Immature natural killer cell (primary cell): ENCODE measurements around the gene RCOR1. TPM values are rescaled to one million over a fixed set of nuclear protein-coding genes. Genes with fewer than 3 reads are reported as not detected.

ENCODE experiments used
- DNase-seq, 3 donors: peaks; one replicate each; pipeline ENCODE4 v3.0.0; 2022; ENCODE audit warnings: mixed read lengths in 1 of 3
- H3K27ac Mint-ChIP-seq, 6 donors: one replicate each; pipeline ENCODE4 v1.8.0; 2020; ENCODE audit warnings: mixed read lengths in 6 of 6, mild to moderate bottlenecking in 5 of 6, inconsistent platforms in 4 of 6, moderate library complexity in 3 of 6
- H3K27me3 Mint-ChIP-seq, 3 donors: one replicate each; pipeline ENCODE4 v1.8.0; 2020 to 2021; ENCODE audit warnings: low read depth in 3 of 3, mild to moderate bottlenecking in 3 of 3, mixed read lengths in 3 of 3, moderate library complexity in 3 of 3, inconsistent platforms in 1 of 3
- H3K36me3 Mint-ChIP-seq, 3 donors: one replicate each; pipeline ENCODE4 v1.8.0; 2020; ENCODE audit warnings: mixed read lengths in 3 of 3, inconsistent platforms in 2 of 3, mild to moderate bottlenecking in 2 of 3
- H3K4me1 Mint-ChIP-seq, 2 donors: one replicate each; pipeline ENCODE4 v1.8.0; 2020; ENCODE audit warnings: inconsistent platforms in 2 of 2, mild to moderate bottlenecking in 2 of 2, mixed read lengths in 2 of 2, moderate library complexity in 1 of 2
- H3K4me3 Mint-ChIP-seq, 5 donors: one replicate each; pipeline ENCODE4 v1.8.0; 2020; ENCODE audit warnings: mild to moderate bottlenecking in 5 of 5, mixed read lengths in 5 of 5, inconsistent platforms in 3 of 5, moderate library complexity in 3 of 5
- H3K9me3 Mint-ChIP-seq, 6 donors: one replicate each; pipeline ENCODE4 v1.8.0; 2020; ENCODE audit warnings: mild to moderate bottlenecking in 6 of 6, mixed read lengths in 6 of 6, inconsistent platforms in 4 of 6, moderate library complexity in 3 of 6
- polyA plus RNA-seq, 3 donors: library from polyadenylated mRNA; unstranded; fragments of 300-500 nt; fragmentation: Illumina TruSeq; gene quantifications; one replicate each; pipeline ENCODE4 v1.2.3, GENCODE V29; 2021

Gene RCOR1
- polyA plus RNA-seq, 3 donors from 2014 or later, result 0.23 to 0.63 (median 0.24) TPM

DNA sequence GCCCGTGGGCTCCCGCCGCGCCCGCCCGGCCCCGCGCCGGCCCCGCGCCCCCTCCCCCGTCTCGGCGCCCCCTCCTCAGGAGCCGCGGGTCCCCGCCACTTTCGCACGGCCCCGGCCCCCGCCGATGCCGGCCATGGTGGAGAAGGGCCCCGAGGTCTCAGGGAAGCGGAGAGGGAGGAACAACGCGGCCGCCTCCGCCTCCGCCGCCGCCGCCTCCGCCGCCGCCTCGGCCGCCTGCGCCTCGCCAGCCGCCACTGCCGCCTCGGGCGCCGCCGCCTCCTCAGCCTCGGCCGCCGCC is 263 bp downstream of the RCOR1 start:
- Mint-ChIP-seq H3K27ac (no peak overlapping the region), H3K27me3 (peaks cover 9 to 19% (median 15%) of the 10 kb centered on the region in 3 donors), H3K9me3 (no peaks in the 10 kb centered on the region), H3K36me3 (no peaks in the 10 kb centered on the region), H3K4me1 (peaks cover 18 to 19% of the 10 kb centered on the region in 2 donors), H3K4me3 (peak overlapping the region in 4 of 5 donors; percentile 27 to 96 (median 83))
- no peak for DNase-seq

- H3K4me3 Mint-ChIP-seq, result peak overlapping the region; percentile 79 to 88 (median 81)
- DNase-seq, result peak; percentile 59 to 62 (median 61)
- H3K9me3 Mint-ChIP-seq, result no peaks in the 10 kb centered on the region
- peaks cover 9 to 19% (median 15%) of the 10 kb centered on the region in 3 donors for H3K27me3 Mint-ChIP-seq
- peak overlapping the region; percentile 57 to 87 (median 74) for H3K27ac Mint-ChIP-seq
- no peaks in the 10 kb centered on the region for H3K36me3 Mint-ChIP-seq
- peaks cover 18 to 19% of the 10 kb centered on the region in 2 donors for H3K4me1 Mint-ChIP-seq
Measured at GRCh38 chr14:102593061-102593824, 794 bp downstream of the RCOR1 start.

- no peaks in the 10 kb centered on the region for H3K9me3 Mint-ChIP-seq
- H3K4me3 Mint-ChIP-seq, result peak overlapping the region; percentile 79 to 88 (median 81)
- H3K36me3 Mint-ChIP-seq, result no peaks in the 10 kb centered on the region
- DNase-seq, result no peak
- H3K27ac Mint-ChIP-seq, result peak overlapping the region; percentile 57 to 87 (median 74)
- peaks cover 9 to 19% (median 15%) of the 10 kb centered on the region in 3 donors for H3K27me3 Mint-ChIP-seq
- H3K4me1 Mint-ChIP-seq, result peaks cover 18 to 19% of the 10 kb centered on the region in 2 donors
Measured at GRCh38 chr14:102593825-102594137, 1.3 kb downstream of the RCOR1 start.

GRCh38 chr14:102594514-102595175 is 2.2 kb downstream of the RCOR1 start:
- Mint-ChIP-seq H3K4me3 (peak overlapping the region; percentile 79 to 88 (median 81)), H3K36me3 (no peaks in the 10 kb centered on the region), H3K27me3 (peaks cover 11 to 19% (median 15%) of the 10 kb centered on the region in 3 donors), H3K9me3 (no peaks in the 10 kb centered on the region), H3K27ac (peak overlapping the region; percentile 71 to 85 (median 78)), H3K4me1 (peaks cover 19 to 21% of the 10 kb centered on the region in 2 donors)
- peak; percentile 49 to 53 (median 53) for DNase-seq

DNA sequence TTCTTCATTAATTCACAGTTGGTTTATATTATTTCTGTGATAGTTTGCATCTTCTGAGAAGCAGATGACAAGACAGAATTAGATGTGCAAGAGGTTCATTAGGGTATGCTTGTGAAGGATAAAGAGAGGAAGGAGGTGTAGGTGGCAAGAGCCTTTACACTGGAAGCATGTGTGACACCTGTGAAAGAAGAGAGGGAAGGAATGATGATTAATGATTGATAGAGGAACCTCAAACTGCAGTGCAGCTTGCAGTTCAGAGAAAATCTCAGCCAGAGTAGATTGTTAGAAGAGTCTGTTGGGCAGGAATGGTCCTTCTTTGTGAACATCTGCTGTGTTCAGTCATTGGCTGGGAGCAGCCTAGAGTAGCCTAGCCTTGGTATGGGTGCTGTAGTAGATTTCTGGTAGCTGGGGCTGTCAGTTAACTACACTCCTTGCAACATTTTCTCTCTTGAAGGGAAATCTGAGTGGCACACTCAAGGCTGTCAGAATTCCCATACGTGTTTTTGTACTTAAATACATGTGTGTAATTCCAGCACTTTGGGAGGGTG is 9.0 kb downstream of the RCOR1 start:
- Mint-ChIP-seq H3K27ac (peak overlapping the region in 1 of 6 donors; percentile 59), H3K4me3 (no peak overlapping the region)

DNA sequence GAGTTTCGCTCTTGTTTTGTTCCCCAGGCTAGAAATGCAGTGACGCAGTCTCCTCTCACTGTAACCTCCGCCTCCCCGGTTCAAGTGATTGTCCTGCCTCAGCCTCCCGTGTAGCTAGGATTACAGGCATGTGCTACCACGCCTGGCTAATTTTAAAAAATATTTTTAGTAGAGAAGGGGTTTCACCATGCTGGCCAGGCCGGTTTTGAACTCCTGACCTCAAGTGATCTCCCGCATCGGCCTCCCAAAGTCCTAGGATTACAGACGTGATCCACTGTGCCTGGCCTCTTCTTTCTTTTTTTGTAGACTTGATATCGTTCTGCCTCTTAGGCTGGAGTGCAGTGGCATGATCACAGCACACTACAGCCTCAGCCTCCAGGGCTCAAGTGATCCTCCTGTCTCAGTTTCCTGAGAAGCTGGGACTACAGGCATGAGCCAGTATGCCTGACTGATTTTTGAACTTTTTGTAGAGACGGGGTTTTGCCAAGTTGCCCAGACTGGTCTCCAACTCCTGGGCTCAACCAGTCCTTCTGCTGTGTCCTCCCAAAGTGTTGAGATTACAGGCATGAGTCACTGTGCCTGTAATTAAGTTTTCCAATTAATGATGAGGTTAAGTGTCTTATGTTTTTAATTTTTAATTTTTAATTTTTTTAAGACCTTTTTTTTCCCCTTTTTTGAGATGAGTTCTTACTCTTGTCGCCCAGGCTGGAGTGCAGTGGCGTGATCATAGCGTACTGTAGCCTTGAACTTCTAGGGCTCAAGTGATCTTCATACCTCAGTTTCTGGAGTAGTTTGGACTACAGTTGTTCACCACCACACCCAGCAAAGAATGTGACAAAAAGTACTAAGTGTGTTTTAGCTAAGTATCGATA is 10.2 kb downstream of the RCOR1 start:
- Mint-ChIP-seq H3K4me3 (no peak overlapping the region), H3K4me1 (peaks cover 7 to 13% of the 10 kb centered on the region in 2 donors), H3K9me3 (no peaks in the 10 kb centered on the region), H3K27ac (no peak overlapping the region), H3K36me3 (peaks cover 0 to 5% (median 4%) of the 10 kb centered on the region in 3 donors), H3K27me3 (peaks cover 0 to 2% (median 1%) of the 10 kb centered on the region in 3 donors)
- DNase-seq, result no peak

More for the DNA sequence above, 9.0 kb downstream of the RCOR1 start:
- Mint-ChIP-seq H3K27me3 (peaks cover 0 to 2% (median 2%) of the 10 kb centered on the region in 3 donors), H3K4me1 (peaks cover 7 to 12% of the 10 kb centered on the region in 2 donors), H3K9me3 (no peaks in the 10 kb centered on the region), H3K36me3 (peaks cover 0 to 5% (median 4%) of the 10 kb centered on the region in 3 donors)
- DNase-seq, result no peak

GRCh38 chr14:102603293-102603907 is 11.0 kb downstream of the RCOR1 start:
- H3K4me1 Mint-ChIP-seq, result peaks cover 7 to 13% of the 10 kb centered on the region in 2 donors
- no peak for DNase-seq
- H3K4me3 Mint-ChIP-seq, result no peak overlapping the region
- H3K27ac Mint-ChIP-seq, result no peak overlapping the region
- H3K27me3 Mint-ChIP-seq, result peaks cover 0 to 2% (median 0%) of the 10 kb centered on the region in 3 donors
- no peaks in the 10 kb centered on the region for H3K9me3 Mint-ChIP-seq
- peaks cover 0 to 5% (median 4%) of the 10 kb centered on the region in 3 donors for H3K36me3 Mint-ChIP-seq

DNA sequence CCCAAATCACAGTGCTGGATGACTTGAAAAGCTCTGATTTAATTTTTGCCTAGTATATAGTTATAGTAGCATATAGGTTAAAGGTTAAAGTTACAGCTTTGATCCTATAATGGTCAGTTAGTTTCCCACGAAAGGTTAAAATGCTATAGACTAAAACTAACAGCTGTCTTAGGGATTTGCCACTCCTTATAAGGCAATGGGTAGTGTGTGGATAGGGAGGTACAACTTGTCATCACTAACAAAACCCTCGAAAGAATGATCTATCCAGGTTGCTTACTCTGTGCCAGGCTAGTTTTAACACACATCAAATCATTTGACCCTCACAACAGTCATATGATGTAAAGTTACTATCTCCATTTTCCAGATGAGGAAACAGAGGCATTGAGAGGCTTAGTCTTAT is 11.7 kb downstream of the RCOR1 start:
- Mint-ChIP-seq H3K4me1 (peaks cover 7 to 13% of the 10 kb centered on the region in 2 donors), H3K27ac (no peak overlapping the region)

GRCh38 chr14:102605029-102605428 is 12.6 kb downstream of the RCOR1 start:
- Mint-ChIP-seq H3K4me3 (no peak overlapping the region), H3K36me3 (peaks cover 0 to 5% (median 4%) of the 10 kb centered on the region in 3 donors), H3K27me3 (no peaks in the 10 kb centered on the region), H3K4me1 (peaks cover 7 to 9% of the 10 kb centered on the region in 2 donors), H3K27ac (no peak overlapping the region), H3K9me3 (no peaks in the 10 kb centered on the region)
- DNase-seq, result no peak

More for the DNA sequence above, 11.7 kb downstream of the RCOR1 start:
- peaks cover 0 to 5% (median 4%) of the 10 kb centered on the region in 3 donors for H3K36me3 Mint-ChIP-seq
- H3K4me3 Mint-ChIP-seq, result no peak overlapping the region
- no peak for DNase-seq
- H3K27me3 Mint-ChIP-seq, result peaks cover 0 to under 1% (median 0%) of the 10 kb centered on the region in 3 donors
- no peaks in the 10 kb centered on the region for H3K9me3 Mint-ChIP-seq

DNA sequence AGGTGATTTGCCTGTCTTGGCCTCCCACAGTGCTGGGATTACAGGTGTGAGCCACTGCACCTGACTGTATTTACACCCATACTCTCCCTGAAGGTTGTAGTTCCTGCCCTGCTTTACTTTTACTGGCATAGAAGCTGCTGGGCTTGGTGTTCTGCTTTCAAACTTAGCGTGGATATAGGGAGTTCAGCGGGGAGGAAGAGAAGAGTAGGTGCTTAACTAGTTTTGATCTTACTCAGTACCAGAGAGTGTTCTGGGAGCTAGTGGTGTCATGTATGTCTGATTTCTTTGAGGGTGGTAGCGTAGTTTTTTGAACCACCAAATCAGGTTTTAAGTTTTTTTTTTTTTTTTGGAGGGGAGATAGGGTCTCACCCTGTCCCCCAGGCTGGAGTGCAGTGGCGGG is 13.8 kb downstream of the RCOR1 start:
- no peak for DNase-seq
- H3K27me3 Mint-ChIP-seq, result no peaks in the 10 kb centered on the region
- peaks cover 0 to 4% (median 2%) of the 10 kb centered on the region in 3 donors for H3K36me3 Mint-ChIP-seq
- H3K27ac Mint-ChIP-seq, result no peak overlapping the region
- H3K9me3 Mint-ChIP-seq, result no peaks in the 10 kb centered on the region
- H3K4me3 Mint-ChIP-seq, result no peak overlapping the region
- H3K4me1 Mint-ChIP-seq, result peaks cover 4 to 9% of the 10 kb centered on the region in 2 donors

- H3K4me1 Mint-ChIP-seq, result peaks cover 5 to 8% of the 10 kb centered on the region in 2 donors
- DNase-seq, result no peak
- H3K4me3 Mint-ChIP-seq, result no peak overlapping the region
- H3K36me3 Mint-ChIP-seq, result peaks cover 0 to 3% (median 0%) of the 10 kb centered on the region in 3 donors
- H3K9me3 Mint-ChIP-seq, result no peaks in the 10 kb centered on the region
- H3K27ac Mint-ChIP-seq, result no peak overlapping the region
- no peaks in the 10 kb centered on the region for H3K27me3 Mint-ChIP-seq
Measured at GRCh38 chr14:102608064-102608446, 15.6 kb downstream of the RCOR1 start.

GRCh38 chr14:102610968-102611811 is 18.7 kb downstream of the RCOR1 start:
- Mint-ChIP-seq H3K36me3 (peaks cover 0 to 3% (median 0%) of the 10 kb centered on the region in 3 donors), H3K9me3 (no peaks in the 10 kb centered on the region), H3K27me3 (peaks cover 0 to 2% (median 0%) of the 10 kb centered on the region in 3 donors), H3K4me3 (no peak overlapping the region), H3K27ac (peak overlapping the region in 1 of 6 donors; percentile 6), H3K4me1 (peaks cover 5% of the 10 kb centered on the region in 2 donors)
- no peak for DNase-seq
